Osteoblast (primary cell): Measurements from ENCODE around the gene BMP2. TPM values are rescaled to one million over a fixed set of nuclear protein-coding genes. Genes with fewer than 3 reads are reported as not detected.

ENCODE experiments used
- DNase-seq: peaks from one replicate; pipeline ENCODE4 v3.0.0; 2011; ENCODE audit warnings: low spot score, mixed read lengths; ENCODE audit not compliant: insufficient read length; ENCODE audit errors: missing footprints
- H2AFZ ChIP-seq: 2 replicates; pipeline ENCODE4 v1.6.0; 2011; ENCODE audit warnings: mild to moderate bottlenecking, low read length
- H3K27ac ChIP-seq: 2 replicates; pipeline ENCODE4 v1.5.1; 2011; ENCODE audit warnings: mild to moderate bottlenecking, low read depth, low read length, moderate library complexity
- H3K27me3 ChIP-seq: 2 replicates; pipeline ENCODE4 v1.6.0; 2012; ENCODE audit warnings: mild to moderate bottlenecking, control low read depth, inconsistent platforms, low read length, moderate library complexity; ENCODE audit not compliant: insufficient read depth
- H3K36me3 ChIP-seq: 2 replicates; pipeline ENCODE4 v1.5.1; 2011; ENCODE audit warnings: mild to moderate bottlenecking, low read length, control low read depth, moderate library complexity; ENCODE audit not compliant: insufficient read depth
- H3K4me1 ChIP-seq: 2 replicates; pipeline ENCODE4 v1.5.1; 2011; ENCODE audit warnings: mild to moderate bottlenecking, low read length, control low read depth, moderate library complexity; ENCODE audit not compliant: insufficient read depth
- H3K4me2 ChIP-seq: 2 replicates; pipeline ENCODE4 v1.6.0; 2011; ENCODE audit warnings: mild to moderate bottlenecking, low read length; ENCODE audit not compliant: insufficient read depth
- H3K4me3 ChIP-seq: fragments of 200-600 bp; sonication (generic); 3 replicates; pipeline ENCODE4 v1.5.1; 2012; ENCODE audit warnings: mild to moderate bottlenecking, low read length, inconsistent platforms; ENCODE audit not compliant: insufficient read depth
- H3K79me2 ChIP-seq: 2 replicates; pipeline ENCODE4 v1.6.0; 2012; ENCODE audit warnings: mild to moderate bottlenecking, low read length, control low read depth, inconsistent platforms; ENCODE audit not compliant: insufficient read depth
- H3K9me3 ChIP-seq: 2 replicates; pipeline ENCODE4 v1.5.1; 2011; ENCODE audit warnings: low read depth, low read length, control low read depth
- H4K20me1 ChIP-seq: 2 replicates; pipeline ENCODE4 v1.6.0; 2012; ENCODE audit warnings: mild to moderate bottlenecking, low read length, control low read depth; ENCODE audit not compliant: insufficient read depth
- CTCF ChIP-seq: IDR thresholded peaks from 2 replicates; pipeline ENCODE4 v1.5.1; 2011; ENCODE audit warnings: mild to moderate bottlenecking, low read depth, low read length, moderate library complexity; ENCODE audit errors: extremely low read depth
- total RNA-seq: library from RNA; depleted of rRNA; stranded (reverse); fragments of >200 nt; gene quantifications from 2 replicates; pipeline ENCODE4 v1.2.3, GENCODE V29; 2012

The BMP2 gene
- total RNA-seq, 1 donor = 1.8 TPM

- H2AFZ ChIP-seq = no peak overlapping the region
- no peak overlapping the region for H3K4me2 ChIP-seq
- no peaks in the 10 kb centered on the region for H3K36me3 ChIP-seq
- H4K20me1 ChIP-seq = no peaks in the 10 kb centered on the region
- no peak for TF ChIP-seq CTCF
- no peak overlapping the region for H3K27ac ChIP-seq
- H3K9me3 ChIP-seq = no peaks in the 10 kb centered on the region
- no peak for DNase-seq
- H3K4me3 ChIP-seq = no peak overlapping the region
- no peaks in the 10 kb centered on the region for H3K4me1 ChIP-seq
- no peaks in the 10 kb centered on the region for H3K27me3 ChIP-seq
- H3K79me2 ChIP-seq = no peaks in the 10 kb centered on the region
Measured at GRCh38 chr20:6786548-6786947, 19.1 kb downstream of the BMP2 start.

GRCh38 chr20:6792789-6793188, 25.3 kb downstream of the BMP2 start:
- Histone ChIP-seq H3K79me2 (no peaks in the 10 kb centered on the region), H3K36me3 (no peaks in the 10 kb centered on the region), H3K4me2 (no peak overlapping the region), H3K4me3 (no peak overlapping the region), H3K27ac (no peak overlapping the region), H3K9me3 (no peaks in the 10 kb centered on the region), H4K20me1 (no peaks in the 10 kb centered on the region), H3K27me3 (no peaks in the 10 kb centered on the region), H2AFZ (no peak overlapping the region), H3K4me1 (no peaks in the 10 kb centered on the region)
- TF ChIP-seq CTCF = no peak
- no peak for DNase-seq

- Histone ChIP-seq H3K4me2 (no peak overlapping the region), H3K27me3 (no peaks in the 10 kb centered on the region), H3K27ac (no peak overlapping the region), H3K36me3 (no peaks in the 10 kb centered on the region), H2AFZ (no peak overlapping the region), H3K4me1 (no peaks in the 10 kb centered on the region), H3K79me2 (no peaks in the 10 kb centered on the region), H4K20me1 (no peaks in the 10 kb centered on the region), H3K4me3 (no peak overlapping the region), H3K9me3 (no peaks in the 10 kb centered on the region)
- TF ChIP-seq CTCF = no peak
- DNase-seq = no peak
Measured at GRCh38 chr20:6802227-6802626, 34.7 kb downstream of the BMP2 start.

- H2AFZ ChIP-seq = no peak overlapping the region
Measured at GRCh38 chr20:6806275-6806674, 38.8 kb downstream of the BMP2 start.

More at GRCh38 chr20:6806275-6806674, 38.8 kb downstream of the BMP2 start:
- Histone ChIP-seq H3K27me3 (no peaks in the 10 kb centered on the region), H3K27ac (no peak overlapping the region), H4K20me1 (no peaks in the 10 kb centered on the region), H3K4me3 (no peak overlapping the region), H3K36me3 (no peaks in the 10 kb centered on the region), H3K4me2 (no peak overlapping the region), H3K9me3 (no peaks in the 10 kb centered on the region), H3K79me2 (no peaks in the 10 kb centered on the region), H3K4me1 (no peaks in the 10 kb centered on the region)
- DNase-seq = no peak
- no peak for TF ChIP-seq CTCF
